ENCODE results near the gene TCF25.
"Not testable (repeated sequence)": the region's sequence is repeated elsewhere in the genome, so short reads cannot be mapped to it uniquely, and the experiment has no call there.

TCF25 gene, protein sequence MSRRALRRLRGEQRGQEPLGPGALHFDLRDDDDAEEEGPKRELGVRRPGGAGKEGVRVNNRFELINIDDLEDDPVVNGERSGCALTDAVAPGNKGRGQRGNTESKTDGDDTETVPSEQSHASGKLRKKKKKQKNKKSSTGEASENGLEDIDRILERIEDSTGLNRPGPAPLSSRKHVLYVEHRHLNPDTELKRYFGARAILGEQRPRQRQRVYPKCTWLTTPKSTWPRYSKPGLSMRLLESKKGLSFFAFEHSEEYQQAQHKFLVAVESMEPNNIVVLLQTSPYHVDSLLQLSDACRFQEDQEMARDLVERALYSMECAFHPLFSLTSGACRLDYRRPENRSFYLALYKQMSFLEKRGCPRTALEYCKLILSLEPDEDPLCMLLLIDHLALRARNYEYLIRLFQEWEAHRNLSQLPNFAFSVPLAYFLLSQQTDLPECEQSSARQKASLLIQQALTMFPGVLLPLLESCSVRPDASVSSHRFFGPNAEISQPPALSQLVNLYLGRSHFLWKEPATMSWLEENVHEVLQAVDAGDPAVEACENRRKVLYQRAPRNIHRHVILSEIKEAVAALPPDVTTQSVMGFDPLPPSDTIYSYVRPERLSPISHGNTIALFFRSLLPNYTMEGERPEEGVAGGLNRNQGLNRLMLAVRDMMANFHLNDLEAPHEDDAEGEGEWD
- 71.7 to 129 (median 92.9) reads per million in 17 experiments for total RNA-seq

DNA sequence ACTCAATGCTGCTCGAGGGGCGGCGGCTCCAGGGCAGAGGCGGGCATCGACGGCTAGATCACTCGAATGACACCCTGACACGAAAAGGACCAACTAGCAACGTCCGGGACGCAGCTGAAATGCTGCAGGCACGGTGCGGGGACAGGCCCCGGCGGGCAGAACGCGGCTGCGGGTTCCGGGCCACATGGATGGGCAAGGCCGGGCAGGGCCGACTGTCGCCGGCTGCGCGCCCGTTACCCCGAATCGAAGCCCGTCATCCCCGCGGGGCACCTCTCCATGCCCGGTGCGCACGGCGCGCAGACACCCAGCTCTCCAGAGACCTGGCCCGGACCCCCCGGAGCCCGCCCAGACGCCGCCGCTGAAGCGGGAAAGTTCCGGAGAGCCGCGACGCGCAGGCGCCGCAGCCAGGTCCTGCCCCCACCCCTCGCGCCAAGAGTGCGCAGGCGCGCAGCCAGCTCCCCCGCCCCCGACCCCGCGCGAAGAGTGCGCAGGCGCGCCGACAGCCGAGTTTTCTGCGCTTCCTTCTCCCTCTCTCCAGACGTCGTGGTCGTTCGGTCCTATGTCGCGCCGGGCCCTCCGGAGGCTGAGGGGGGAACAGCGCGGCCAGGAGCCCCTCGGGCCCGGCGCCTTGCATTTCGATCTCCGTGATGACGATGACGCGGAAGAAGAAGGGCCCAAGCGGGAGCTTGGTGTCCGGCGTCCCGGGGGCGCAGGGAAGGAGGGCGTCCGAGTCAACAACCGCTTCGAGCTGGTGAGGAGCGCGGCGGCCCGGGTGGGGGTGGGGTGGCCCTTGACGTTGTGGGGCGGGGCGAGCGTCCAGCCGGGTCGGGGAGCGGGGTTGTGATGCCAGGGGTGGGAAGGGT lies at the start of gene TCF25:
Gene TCF25 (plus strand): TSS at position 484 of the 863 bp plus-strand sequence. CDS start 76 bp downstream, at position 560.
- peak; percentile 86 to 96 (median 92) for DNase-seq

DNA sequence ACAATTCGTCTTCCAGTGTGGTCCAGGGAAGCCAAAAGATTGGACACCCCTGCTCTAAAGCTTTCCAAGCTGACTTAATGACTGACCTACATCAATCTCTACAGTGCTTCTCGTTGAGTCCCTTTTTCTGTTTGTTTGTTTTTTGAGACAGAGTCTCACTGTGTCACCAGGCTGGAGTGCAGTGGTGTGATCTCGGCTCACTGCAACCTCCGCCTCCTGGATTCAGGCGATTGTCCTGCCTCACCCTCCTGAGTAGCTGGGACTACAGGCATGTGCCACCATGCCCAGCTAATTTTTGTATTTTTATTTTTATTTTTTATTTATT lies 49.6 kb upstream of the TCF25 start:
- not testable (repeated sequence) for DNase-seq

DNA sequence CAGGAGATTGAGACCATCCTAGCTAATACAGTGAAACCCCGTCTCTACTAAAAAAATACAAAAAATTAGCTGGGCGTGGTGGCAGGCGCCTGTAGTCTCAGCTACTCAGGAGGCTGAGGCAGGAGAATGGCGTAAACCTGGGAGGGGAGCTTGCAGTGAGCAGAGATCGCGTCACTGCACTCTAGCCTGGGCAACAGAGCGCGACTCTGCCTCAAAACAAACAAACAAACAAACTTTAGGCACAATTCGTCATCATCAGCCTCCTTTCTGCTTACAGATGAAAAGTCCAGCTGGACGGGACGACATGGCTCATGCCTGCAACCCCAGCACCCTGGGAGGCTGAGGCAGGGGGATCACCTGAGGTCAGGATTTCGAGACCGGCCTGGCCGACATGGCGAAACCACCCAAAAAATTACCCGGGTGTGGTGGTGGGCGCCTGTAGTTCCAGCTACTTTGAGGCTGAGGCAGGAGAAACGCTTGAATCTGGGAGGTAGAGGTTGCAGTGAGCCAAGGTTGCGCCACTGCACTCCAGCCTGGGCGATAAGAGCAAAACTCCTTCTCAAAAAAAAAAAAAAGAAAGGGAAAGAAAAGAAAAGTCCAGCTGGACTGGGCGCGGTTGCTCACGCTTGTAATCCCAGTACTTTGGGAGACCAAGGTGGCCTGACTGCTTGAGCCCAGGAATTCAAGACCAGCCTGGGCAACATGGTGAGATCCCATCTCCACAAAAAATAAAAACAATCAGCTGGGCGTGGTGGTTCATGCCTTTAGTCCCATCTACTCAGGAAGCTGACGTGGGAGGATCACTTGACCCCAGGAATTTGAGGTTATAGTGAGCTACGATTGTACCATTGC lies 46.6 kb upstream of the TCF25 start:
- no peak for DNase-seq

DNA sequence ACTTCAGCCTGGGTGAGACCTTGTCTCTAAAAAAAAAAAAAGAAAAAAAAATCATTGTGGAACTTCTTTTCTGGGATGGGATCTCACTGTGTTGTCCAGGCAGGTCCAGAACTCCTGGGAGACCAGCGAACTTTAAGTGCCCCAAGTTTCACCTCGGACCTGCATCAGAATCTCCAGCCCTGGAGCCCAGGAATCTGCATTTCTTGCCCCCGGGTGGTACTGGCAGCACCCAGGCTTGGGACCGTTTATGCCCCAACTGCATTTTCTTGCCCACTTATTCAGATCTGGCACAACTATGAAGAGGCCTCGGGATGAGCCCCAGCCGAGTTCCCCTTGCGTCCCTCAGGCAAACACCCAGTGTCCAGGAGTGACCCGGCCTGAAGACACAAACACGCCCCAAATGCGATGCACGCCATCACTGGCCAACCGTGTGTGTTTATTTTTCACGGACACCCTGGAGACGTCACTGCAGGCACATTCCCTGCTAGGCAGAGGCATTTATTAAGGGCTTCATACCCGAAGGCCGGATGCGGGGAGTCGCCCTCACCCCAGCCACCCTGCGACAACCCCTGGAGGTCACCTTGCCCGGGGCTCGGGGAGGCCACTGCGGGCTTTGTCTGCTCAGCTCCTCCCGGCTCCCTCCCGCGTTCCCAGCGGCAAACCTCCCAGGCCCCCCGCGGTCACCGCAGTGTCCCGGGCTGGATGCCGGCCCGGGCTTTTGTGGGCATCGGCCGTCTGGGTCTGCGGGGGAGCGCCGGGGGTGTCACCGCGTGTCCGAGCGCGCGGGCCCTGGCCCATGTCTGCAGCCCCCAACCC lies 45.8 kb upstream of the TCF25 start:
- DNase-seq: peak; percentile 27 to 54 (median 42)

DNA sequence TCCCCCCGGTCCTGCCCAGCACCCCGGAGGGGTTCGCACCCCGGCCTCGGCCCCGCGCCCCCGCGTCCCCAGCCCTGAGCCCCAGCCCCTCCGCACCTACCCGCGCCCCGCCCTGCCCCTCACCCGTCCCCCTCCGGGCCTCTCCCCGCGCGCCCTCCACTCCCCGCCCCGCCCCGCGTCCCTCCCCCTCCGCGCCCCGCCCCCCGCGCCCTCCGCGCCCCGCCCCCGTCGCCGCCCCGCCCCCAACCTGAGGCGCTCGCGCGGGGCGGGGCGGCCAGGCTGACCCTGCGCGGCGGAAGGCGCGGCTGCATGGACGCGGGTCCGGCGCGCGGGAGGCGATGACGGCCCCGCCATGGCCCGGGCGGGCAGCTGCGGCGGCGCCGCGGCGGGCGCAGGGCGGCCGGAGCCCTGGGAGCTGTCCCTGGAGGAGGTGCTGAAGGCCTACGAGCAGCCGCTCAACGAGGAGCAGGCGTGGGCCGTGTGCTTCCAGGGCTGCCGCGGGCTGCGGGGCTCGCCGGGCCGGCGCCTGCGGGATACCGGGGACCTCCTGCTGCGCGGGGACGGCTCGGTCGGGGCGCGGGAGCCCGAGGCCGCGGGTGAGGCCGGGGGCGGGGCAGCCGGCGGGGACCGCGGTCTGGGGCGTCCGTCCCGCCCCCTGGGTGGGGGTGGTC lies 45.1 kb upstream of the TCF25 start, which contains the start of gene SPIRE2:
Gene SPIRE2 (plus strand): TSS at position 277 of the 671 bp plus-strand sequence. CDS start 76 bp downstream, at position 353.
- peak; percentile 84 to 94 (median 88) for DNase-seq

DNA sequence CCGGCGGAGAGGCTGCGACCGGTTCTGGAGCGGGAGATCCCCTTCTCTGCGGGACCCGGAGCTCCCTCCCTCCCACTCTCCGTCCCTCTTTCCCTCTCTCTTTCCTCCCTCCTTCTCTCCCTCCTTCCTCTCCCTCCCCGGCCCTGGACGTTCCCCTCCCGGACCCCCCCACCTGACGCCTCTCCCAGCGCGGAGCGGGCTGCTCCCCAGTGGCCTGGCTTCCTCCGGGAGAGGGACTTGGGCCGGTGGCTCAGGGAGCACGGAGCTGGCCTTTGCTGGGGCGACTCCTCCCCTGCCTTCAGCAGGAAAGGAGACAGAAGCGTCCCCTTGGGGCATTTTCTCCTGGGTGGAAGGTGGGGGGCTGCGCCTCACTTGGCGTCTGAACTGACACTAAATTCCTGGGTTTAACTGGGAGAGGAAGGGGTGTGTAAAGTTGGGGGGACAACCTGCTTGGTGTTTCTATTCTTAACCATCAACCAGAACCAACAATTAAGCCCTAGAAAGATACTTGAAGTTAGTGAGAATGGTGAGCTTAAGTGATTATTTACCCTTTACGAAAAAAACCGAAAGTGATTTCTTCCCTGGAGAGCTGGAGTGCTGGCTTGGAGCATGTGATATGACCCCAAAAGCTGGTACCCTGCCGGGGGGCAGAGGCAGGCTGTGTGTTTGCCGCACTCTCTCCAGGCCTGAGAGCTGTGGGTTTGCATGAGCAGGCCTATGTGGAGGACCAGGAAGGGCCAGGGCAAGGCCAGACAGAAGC lies 44.3 kb upstream of the TCF25 start:
- DNase-seq: no peak

DNA sequence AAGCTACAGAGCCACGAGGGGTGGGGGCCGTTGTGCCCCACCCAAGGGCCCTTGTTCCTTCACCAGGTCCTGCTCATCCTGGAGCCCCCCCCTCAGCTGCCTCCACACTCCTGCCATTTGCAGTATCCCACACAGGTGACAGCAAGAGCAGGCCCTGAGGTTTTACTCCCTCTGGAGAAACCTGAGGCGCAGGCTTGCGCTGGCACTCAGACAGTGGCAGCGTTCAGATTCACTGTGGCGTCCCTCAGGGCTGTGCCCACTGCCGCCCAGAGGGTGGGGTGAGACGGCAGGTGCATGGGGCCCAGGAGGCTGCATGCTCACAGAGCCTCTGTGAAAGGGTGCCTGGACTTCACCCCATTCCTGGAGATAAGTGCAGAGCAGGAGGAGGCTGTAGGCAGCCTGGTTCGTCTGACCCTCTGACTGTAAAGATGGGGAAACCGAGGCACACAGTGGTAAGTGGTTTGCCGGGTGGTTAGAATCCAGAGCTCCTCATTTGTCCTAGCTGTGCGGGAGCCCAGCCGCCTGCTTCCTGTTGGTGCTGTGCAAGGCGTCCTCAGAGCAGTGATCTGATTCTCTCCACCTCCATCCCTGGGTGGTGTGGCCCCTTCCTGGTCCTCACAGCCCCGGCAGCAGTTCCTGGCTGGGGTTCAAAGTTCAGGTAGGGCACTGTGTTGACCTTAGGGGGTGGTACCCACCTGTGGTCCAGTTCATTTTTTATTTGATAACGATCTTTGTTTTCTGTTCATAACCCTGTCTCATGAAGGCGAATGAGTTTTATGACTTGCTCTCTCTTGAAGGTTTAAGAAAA lies 43.6 kb upstream of the TCF25 start:
- DNase-seq: no peak

DNA sequence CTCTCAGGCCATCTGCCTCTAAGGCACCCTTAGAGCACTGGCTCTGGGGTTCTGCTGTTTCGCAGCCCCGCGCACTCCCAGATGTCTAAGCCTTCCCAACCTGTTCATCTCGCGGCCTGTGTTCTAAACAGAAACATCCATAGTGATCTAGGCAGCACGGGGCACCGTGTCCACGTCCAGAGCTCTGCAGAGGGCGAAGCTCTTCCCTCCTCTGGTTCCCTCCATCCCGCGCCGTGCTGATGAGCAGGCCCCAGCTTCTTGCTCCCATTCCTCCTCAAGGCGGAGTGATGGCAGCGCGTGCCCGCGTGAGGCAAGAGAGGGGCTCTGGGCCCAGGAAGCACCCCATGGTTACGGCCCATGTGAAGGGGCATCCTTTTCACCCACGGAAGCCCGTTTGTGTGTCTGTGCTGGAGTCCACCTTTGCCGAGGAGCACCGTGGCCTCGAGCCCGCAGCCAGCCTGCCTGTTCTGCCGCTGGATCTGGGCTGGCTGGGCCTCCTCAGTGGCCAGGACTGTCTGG lies 41.5 kb upstream of the TCF25 start:
- no peak for DNase-seq

DNA sequence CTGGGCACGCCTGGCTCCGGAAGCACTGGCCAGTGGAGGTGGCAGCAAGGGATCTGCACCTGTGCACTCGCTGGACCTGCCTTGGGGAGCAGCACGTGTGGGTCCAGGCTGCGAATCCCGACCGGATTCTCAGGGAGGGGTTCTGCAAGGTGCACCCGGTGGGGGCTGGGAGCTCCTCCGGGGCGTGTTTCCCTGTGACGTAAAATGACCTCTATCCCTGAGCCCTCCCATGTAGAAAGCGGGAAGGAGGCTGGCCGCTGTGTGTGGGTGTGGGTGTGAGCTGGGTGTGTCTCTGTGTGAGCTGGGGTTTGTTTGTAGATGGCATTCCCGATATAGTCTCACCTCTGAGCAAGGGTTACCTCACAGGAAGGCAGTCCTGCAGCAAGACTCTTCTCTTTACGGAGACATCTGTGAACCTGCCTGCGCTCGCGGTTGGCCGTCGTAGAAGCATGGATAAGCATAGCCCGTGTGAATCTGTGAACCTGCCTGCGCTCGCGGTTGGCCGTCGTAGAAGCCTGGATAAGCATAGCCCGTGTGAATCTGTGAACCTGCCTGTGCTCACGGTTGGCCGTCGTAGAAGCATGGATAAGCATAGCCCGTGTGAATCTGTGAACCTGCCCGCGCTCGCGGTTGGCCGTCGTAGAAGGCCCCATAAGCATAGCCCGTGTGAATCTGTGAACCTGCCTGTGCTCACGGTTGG lies 39.6 kb upstream of the TCF25 start:
- DNase-seq: not testable (repeated sequence)

DNA sequence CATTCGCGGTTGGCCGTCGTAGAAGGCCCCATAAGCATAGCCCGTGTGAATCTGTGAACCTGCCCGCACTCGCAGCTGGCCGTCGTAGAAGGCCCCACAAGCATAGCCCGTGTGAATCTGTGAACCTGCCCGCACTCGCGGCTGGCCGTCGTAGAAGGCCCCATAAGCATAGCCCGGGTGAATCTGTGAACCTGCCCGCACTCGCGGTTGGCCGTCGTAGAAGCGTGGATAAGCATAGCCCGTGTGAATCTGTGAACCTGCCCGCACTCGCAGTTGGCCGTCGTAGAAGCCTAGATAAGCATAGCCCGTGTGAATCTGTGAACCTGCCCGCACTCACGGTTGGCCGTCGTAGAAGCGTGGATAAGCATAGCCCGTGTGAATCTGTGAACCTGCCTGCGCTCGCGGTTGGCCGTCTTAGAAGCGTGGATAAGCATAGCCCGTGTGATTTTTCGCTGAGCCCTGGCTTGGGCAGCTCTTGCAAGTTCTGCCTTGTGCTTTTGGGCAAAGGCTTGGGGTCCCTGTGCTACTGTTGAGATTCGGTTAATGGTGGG lies 38.5 kb upstream of the TCF25 start:
- DNase-seq: not testable (repeated sequence)

DNA sequence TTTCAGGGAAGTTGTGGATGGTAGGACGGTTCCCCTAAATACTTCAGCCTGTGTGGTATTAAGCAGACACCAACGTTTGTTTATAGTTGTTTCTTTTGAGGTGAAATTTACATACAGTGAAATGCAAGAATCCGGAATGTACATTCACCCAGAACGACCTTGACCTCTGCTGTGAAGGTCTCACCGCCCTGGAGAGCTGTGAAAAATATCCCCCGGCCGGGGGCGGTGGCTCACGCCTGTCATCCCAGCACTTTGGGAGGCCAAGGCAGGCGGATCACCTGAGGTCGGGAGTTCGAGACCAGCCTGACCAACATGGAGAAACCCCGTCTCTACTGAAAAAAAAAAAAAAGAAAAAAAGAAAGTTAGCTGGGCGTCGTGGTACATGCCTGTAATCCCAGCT lies 36.9 kb upstream of the TCF25 start:
- DNase-seq: not testable (repeated sequence)

DNA sequence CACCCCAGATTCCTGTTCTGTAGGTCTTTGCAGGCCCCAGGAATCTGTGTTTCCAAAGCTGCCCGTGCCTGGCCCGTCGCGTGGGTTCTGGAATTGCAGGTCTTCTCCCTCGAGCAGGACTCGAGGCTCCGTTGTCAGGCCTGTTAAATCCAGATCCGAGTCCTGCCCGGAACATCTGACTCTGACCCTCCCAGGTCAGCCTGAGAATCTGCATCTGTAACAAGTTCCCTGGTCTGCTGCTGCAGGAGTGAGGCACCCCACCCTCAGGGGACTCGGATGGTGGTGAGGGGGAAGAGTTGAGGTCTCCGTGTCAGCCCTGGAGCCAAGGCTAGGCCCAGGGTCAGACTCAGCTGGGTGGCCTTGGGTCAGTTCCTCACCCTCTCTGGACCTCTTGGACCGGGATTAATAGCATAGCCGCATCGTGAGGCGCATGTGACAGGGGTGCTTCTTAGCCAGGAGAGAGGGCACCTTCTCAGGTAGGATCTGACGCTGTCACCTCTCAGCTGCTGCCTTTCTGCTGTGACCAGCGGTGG lies 36.3 kb upstream of the TCF25 start:
- no peak for DNase-seq

DNA sequence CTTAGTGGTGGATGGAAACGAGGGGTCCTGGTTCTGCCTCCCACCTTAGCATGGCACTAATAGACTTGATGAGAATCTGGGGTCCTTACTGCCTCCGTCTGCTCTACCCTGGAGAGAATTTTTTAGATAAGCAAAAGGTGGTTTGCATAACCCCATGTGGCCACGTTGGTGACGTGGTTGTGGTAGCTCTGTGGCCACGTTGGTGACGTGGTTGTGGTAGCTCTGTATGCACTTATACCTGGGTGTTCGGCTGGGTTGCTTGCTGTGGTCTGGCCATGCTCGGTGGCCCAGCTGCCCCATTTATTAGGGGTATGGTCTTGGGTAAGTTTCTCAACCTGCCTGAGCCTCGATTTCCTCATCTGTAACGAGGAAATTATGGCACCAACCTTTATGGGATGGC lies 32.1 kb upstream of the TCF25 start:
- no peak for DNase-seq

DNA sequence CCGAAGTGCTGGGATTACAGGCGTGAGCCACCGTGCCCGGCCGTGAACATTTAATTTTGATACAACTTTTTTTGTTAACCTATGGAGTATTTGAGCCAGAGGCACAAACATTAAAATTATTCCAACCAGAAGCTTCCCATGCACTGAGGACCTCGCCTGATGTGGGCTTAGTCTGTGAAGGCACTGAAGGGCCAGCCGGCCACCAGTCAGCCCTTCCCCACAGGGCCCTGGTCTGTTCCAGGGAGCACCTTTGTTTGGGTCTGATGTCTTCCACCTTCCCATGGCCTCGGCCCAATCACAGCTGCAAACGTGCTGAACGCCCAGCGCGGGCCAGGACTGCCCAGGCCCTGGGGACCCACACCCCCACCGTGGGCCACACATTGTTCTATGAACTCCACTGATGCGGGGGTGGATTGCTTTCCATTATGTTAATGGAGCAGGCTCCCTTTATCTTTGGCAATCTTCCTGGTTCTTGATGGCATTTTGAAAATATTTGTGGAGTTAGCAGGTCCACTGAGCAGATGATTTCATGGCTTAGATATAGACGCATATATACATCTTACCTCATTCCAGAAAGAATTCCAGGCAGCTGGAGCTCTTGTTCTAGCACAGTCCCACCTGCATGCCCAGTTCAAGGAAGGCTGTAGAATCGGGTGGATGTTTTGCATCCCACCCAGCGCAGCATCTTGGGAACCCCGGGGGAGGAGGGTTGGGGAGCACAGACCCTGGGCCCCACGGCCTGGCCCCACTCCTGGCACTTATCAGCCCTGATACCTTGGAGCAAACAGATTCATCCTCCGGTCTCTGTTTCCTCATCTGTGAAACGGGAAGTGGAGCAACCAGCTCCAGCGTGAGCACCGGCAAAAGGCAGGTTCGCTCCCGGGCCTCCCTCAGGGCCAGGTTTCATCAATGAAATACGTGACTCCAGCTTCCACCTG lies 30.7 kb upstream of the TCF25 start:
- peak in 1 of 4 experiments; percentile 27 for DNase-seq

DNA sequence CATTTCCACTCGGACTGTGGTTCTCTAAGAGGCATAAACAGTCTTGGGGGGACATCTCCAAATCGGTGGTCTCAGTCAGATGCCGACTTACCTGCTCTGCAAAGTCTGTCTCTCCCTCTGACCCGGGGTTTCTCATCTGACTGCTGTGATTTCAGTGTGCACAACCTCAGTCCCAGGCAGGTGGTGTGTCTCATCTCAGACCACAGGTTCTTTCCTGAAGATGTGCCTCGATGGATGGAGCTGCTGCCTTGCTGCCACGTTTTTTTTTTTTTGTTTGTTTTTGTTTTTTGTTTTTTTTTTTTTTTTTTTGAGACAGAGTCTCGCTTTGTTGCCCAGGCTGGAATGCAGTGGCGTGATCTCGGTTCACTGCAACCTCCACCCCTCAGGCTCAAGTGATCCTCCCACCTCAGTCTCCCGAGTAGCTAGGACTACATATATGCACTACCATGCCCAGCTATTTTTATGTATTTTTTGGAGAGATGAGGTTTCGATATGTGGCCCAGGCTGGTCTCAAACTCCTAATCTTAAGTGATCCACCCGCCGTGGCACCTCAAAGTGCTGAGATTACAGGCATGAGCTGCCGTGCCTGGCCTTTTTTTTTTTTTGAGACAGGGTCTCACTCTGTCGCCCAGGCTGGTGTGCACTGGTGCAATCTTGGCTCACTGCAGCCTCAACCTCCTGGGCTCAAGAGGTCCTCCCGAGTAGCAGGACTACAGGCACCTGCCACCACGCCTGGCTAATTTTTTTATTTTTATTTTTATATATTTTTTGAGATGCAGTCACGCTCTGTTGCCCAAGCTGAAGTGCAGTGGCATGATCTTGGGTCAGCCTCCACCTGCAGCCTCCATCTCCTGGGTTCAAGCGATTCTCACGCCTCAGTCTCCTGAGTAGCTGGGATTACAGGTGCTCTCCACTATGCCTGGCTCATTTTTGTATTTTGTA lies 29.7 kb upstream of the TCF25 start:
- DNase-seq: no peak
